AG04450 (cell line): Measurements from ENCODE around the gene AKR1E2. TPM values are rescaled to one million over a fixed set of nuclear protein-coding genes. Genes with fewer than 3 reads are reported as not detected.

Experiments used
- CTCF ChIA-PET: fragments of 300-600, 350-600 bp; formaldehyde crosslinking; extraction: SDS; loops from one replicate; lab custom pipeline; 2022; ENCODE audit warnings: antibody characterized with exemption, inconsistent platforms; lab: Charles Lee
- POLR2A ChIA-PET: fragments of 350-600 bp; formaldehyde crosslinking; extraction: SDS; loops from one replicate; lab custom pipeline; 2021; ENCODE audit warnings: antibody characterized with exemption, inconsistent platforms; lab: Yijun Ruan, JAX
- DNase-seq: peaks from one replicate; pipeline ENCODE4 v3.0.0-alpha.2; 2011; ENCODE audit warnings: low read depth, low spot score
- H3K27ac ChIP-seq: one replicate; pipeline ENCODE4 v1.5.1; 2012; ENCODE audit warnings: low read depth, low read length, control low read depth
- H3K27me3 ChIP-seq: one replicate; pipeline ENCODE4 v1.6.0; 2012; ENCODE audit warnings: low read length; ENCODE audit not compliant: control insufficient read depth, insufficient read depth
- H3K4me3 ChIP-seq: 2 replicates; pipeline ENCODE4 v1.5.1; 2011; ENCODE audit warnings: mild to moderate bottlenecking, low read depth, low read length, control low read depth
- H3K9me3 ChIP-seq: 2 replicates; pipeline ENCODE4 v1.5.1; 2012; ENCODE audit warnings: low read length; ENCODE audit not compliant: control insufficient read depth, insufficient read depth
- polyA plus RNA-seq: library from polyadenylated mRNA; depleted of rRNA; stranded (reverse); fragments of >200 nt; gene quantifications from 2 replicates; pipeline ENCODE4 v1.2.3, GENCODE V29; 2011; rRNA removed
- TF ChIP-seq, protein P1 (sequence below): IDR thresholded peaks from 2 replicates; pipeline ENCODE4 v1.5.1; 2011; ENCODE audit warnings: low read depth, low read length, control low read depth, inconsistent platforms

AKR1E2 gene
- polyA plus RNA-seq, 1 experiment = 1.3 TPM

GRCh38 chr10:4889959-4890358 lies 64.0 kb downstream of the AKR1E2 start:
- POLR2A ChIA-PET = no interaction called here
- H3K4me3 ChIP-seq = no peak overlapping the region
- DNase-seq = no peak
- no peaks in the 10 kb centered on the region for H3K9me3 ChIP-seq
- CTCF ChIA-PET = interaction anchor here (2.0 kb wide), 1 partner anchor 40 kb away, joined by 6 read pairs; no protein-coding TSS in a partner anchor
- TF ChIP-seq, protein P1, sequence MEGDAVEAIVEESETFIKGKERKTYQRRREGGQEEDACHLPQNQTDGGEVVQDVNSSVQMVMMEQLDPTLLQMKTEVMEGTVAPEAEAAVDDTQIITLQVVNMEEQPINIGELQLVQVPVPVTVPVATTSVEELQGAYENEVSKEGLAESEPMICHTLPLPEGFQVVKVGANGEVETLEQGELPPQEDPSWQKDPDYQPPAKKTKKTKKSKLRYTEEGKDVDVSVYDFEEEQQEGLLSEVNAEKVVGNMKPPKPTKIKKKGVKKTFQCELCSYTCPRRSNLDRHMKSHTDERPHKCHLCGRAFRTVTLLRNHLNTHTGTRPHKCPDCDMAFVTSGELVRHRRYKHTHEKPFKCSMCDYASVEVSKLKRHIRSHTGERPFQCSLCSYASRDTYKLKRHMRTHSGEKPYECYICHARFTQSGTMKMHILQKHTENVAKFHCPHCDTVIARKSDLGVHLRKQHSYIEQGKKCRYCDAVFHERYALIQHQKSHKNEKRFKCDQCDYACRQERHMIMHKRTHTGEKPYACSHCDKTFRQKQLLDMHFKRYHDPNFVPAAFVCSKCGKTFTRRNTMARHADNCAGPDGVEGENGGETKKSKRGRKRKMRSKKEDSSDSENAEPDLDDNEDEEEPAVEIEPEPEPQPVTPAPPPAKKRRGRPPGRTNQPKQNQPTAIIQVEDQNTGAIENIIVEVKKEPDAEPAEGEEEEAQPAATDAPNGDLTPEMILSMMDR = no peak
- H3K27ac ChIP-seq = no peak overlapping the region
- no peaks in the 10 kb centered on the region for H3K27me3 ChIP-seq

GRCh38 chr10:4892681-4893080 lies 66.7 kb downstream of the AKR1E2 start:
- H3K4me3 ChIP-seq = no peak overlapping the region
- POLR2A ChIA-PET = no interaction called here
- no peak overlapping the region for H3K27ac ChIP-seq
- CTCF ChIA-PET = no interaction called here
- TF ChIP-seq, protein P1 = no peak
- no peaks in the 10 kb centered on the region for H3K9me3 ChIP-seq
- no peaks in the 10 kb centered on the region for H3K27me3 ChIP-seq
- DNase-seq = no peak

- Histone ChIP-seq H3K9me3 (no peaks in the 10 kb centered on the region), H3K27ac (no peak overlapping the region), H3K27me3 (no peaks in the 10 kb centered on the region), H3K4me3 (no peak overlapping the region)
- no peak for DNase-seq
- ChIA-PET CTCF (interaction anchor here (0.7 kb wide), 1 partner anchor 999 kb away, joined by 3 read pairs; no protein-coding TSS in a partner anchor), POLR2A (no interaction called here)
- TF ChIP-seq, protein P1 = no peak
Measured at GRCh38 chr10:4894335-4894734, 68.3 kb downstream of the AKR1E2 start.

Other genes starting within 250 kb of the AKR1E2 start
- 114 and 125 TPM in 2 replicates for gene AKR1C1, start 137.2 kb downstream of the AKR1E2 start, polyA plus RNA-seq
- gene AKR1C2, start 177.7 kb downstream of the AKR1E2 start, polyA plus RNA-seq = 8.2 and 16.3 TPM in 2 replicates